HepG2 (cell line): ENCODE measurements around the gene ZNF793. TPM values are rescaled to one million over a fixed set of nuclear protein-coding genes. Genes with fewer than 3 reads are reported as not detected.

Experiments used
- EP300 ChIP-seq, 3 experiments: sonication (generic) in 1 of 3; formaldehyde crosslinking in 1 of 3; IDR thresholded peaks; 2 replicates each; pipeline versions ENCODE4 v1.5.1 to v1.6.1; 2011 to 2020; ENCODE audit warnings: low read depth in 2 of 3, low read length in 2 of 3, borderline replicate concordance in 1 of 3, improper control_type of control experiment in 1 of 3, mild to moderate bottlenecking in 1 of 3, missing genetic modification reagents in 1 of 3, moderate library complexity in 1 of 3
- HNRNPH1 ChIP-seq: fragments of 200-400 bp; formaldehyde crosslinking; optimal IDR thresholded peaks from 2 replicates; pipeline ENCODE3; 2017; ENCODE audit warnings: mild to moderate bottlenecking, low read depth, low read length
- SMAD1 ChIP-seq: sonication (generic); formaldehyde crosslinking; IDR thresholded peaks from 2 replicates; pipeline ENCODE4 v1.4.0; 2020; ENCODE audit warnings: missing genetic modification reagents, low read depth, mild to moderate bottlenecking, borderline replicate concordance
- ZFP1 ChIP-seq: IDR thresholded peaks from 2 replicates; pipeline ENCODE4 v1.6.1; 2016
- ZFP82 ChIP-seq: sonication (generic); formaldehyde crosslinking; IDR thresholded peaks from 2 replicates; pipeline ENCODE4 v1.5.1; 2020; ENCODE audit warnings: mild to moderate bottlenecking, missing genetic modification reagents, borderline replicate concordance
- ZKSCAN8 ChIP-seq: IDR thresholded peaks from 2 replicates; pipeline ENCODE4 v1.6.1; 2016; ENCODE audit warnings: borderline replicate concordance, missing genetic modification reagents, missing compliant biosample characterization
- ZMAT5 ChIP-seq: sonication (generic); formaldehyde crosslinking; IDR thresholded peaks from 2 replicates; pipeline ENCODE4 v1.5.0; 2020; ENCODE audit warnings: mild to moderate bottlenecking, low read depth, missing genetic modification reagents, borderline replicate concordance
- ZNF501 ChIP-seq: sonication (generic); formaldehyde crosslinking; IDR thresholded peaks from 2 replicates; pipeline ENCODE4 v1.5.1; 2020; ENCODE audit warnings: mild to moderate bottlenecking, moderate library complexity, missing genetic modification reagents
- polyA plus RNA-seq, 8 experiments: library from polyadenylated mRNA; depleted of rRNA in 3 of 8; stranded (reverse) in 7 of 8; unstranded in 1 of 8; fragments of >200 nt; fragmentation: Illumina TruSeq in 4 of 8; extraction: Trizol in 4 of 8; gene quantifications; 2 replicates each; pipeline versions ENCODE4 v1.2.1 to v1.2.3, GENCODE V29; 2011 to 2016; ENCODE audit warnings: low read depth in 4 of 8, missing spikeins in 1 of 8, mixed read lengths in 1 of 8; ENCODE audit not compliant: insufficient read depth in 1 of 8
- total RNA-seq, 5 experiments: library from RNA; depleted of rRNA; stranded (reverse); fragments of >200 nt; fragmentation: Illumina TruSeq; extraction: Trizol; gene quantifications; 2 replicates each; pipeline ENCODE4 v1.2.3, GENCODE V29; 2016; ENCODE audit warnings: low read depth in 1 of 5
- TF ChIP-seq, protein P1 (sequence below): sonication (generic); formaldehyde crosslinking; IDR thresholded peaks from 2 replicates; pipeline ENCODE4 v1.4.0; 2020; ENCODE audit warnings: missing genetic modification reagents
- TF ChIP-seq, protein P2 (sequence below): sonication (generic); formaldehyde crosslinking; IDR thresholded peaks from 2 replicates; pipeline ENCODE4 v1.9.0; 2021; ENCODE audit warnings: mild to moderate bottlenecking, missing genetic modification reagents
- TF ChIP-seq, protein P3 (sequence below): IDR thresholded peaks from 2 replicates; pipeline ENCODE4 v1.6.1; 2012; ENCODE audit warnings: low read depth, low read length, improper control_type of control experiment
- TF ChIP-seq, protein P4 (sequence below): sonication (generic); formaldehyde crosslinking; IDR thresholded peaks from 2 replicates; pipeline ENCODE4 v1.8.0; 2022; ENCODE audit warnings: mild to moderate bottlenecking, missing genetic modification reagents

ZNF793 gene
- total and polyA plus RNA-seq, 2 of the 13 experiments (the other 11 are each of a cell fraction or from before 2014, with no cell fraction given) = 0.13 to 0.35 TPM

- TF ChIP-seq, protein P1, sequence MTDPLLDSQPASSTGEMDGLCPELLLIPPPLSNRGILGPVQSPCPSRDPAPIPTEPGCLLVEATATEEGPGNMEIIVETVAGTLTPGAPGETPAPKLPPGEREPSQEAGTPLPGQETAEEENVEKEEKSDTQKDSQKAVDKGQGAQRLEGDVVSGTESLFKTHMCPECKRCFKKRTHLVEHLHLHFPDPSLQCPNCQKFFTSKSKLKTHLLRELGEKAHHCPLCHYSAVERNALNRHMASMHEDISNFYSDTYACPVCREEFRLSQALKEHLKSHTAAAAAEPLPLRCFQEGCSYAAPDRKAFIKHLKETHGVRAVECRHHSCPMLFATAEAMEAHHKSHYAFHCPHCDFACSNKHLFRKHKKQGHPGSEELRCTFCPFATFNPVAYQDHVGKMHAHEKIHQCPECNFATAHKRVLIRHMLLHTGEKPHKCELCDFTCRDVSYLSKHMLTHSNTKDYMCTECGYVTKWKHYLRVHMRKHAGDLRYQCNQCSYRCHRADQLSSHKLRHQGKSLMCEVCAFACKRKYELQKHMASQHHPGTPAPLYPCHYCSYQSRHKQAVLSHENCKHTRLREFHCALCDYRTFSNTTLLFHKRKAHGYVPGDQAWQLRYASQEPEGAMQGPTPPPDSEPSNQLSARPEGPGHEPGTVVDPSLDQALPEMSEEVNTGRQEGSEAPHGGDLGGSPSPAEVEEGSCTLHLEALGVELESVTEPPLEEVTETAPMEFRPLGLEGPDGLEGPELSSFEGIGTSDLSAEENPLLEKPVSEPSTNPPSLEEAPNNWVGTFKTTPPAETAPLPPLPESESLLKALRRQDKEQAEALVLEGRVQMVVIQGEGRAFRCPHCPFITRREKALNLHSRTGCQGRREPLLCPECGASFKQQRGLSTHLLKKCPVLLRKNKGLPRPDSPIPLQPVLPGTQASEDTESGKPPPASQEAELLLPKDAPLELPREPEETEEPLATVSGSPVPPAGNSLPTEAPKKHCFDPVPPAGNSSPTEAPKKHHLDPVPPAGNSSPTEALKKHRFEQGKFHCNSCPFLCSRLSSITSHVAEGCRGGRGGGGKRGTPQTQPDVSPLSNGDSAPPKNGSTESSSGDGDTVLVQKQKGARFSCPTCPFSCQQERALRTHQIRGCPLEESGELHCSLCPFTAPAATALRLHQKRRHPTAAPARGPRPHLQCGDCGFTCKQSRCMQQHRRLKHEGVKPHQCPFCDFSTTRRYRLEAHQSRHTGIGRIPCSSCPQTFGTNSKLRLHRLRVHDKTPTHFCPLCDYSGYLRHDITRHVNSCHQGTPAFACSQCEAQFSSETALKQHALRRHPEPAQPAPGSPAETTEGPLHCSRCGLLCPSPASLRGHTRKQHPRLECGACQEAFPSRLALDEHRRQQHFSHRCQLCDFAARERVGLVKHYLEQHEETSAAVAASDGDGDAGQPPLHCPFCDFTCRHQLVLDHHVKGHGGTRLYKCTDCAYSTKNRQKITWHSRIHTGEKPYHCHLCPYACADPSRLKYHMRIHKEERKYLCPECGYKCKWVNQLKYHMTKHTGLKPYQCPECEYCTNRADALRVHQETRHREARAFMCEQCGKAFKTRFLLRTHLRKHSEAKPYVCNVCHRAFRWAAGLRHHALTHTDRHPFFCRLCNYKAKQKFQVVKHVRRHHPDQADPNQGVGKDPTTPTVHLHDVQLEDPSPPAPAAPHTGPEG (CRISPR knock-in tag) = 0 out of 2 replicates have a peak, but pooled peaks have one; percentile 40
- TF ChIP-seq HNRNPH1 (no peak), ZFP1 (CRISPR knock-in tag) (no peak), ZNF501 (CRISPR knock-in tag) (0 out of 2 replicates have a peak, but pooled peaks have one; percentile 23), ZMAT5 (0 out of 2 replicates have a peak, but pooled peaks have one; percentile 7), ZKSCAN8 (CRISPR knock-in tag) (no peak), SMAD1 (0 out of 2 replicates have a peak, but pooled peaks have one; percentile 5), EP300 (IDR thresholded peaks at IDR 0.05; ENCODE audit: low read depth in 2 of 2, low read length in 2 of 2) (0 out of 4 replicates have a peak, but pooled peaks of 1 of the 2 experiments have one; percentile 21), EP300 (CRISPR knock-in tag; IDR thresholded peaks at IDR 0.05; ENCODE audit: borderline replicate concordance) (no peak), ZFP82 (CRISPR knock-in tag) (no peak)
- TF ChIP-seq, protein P2, sequence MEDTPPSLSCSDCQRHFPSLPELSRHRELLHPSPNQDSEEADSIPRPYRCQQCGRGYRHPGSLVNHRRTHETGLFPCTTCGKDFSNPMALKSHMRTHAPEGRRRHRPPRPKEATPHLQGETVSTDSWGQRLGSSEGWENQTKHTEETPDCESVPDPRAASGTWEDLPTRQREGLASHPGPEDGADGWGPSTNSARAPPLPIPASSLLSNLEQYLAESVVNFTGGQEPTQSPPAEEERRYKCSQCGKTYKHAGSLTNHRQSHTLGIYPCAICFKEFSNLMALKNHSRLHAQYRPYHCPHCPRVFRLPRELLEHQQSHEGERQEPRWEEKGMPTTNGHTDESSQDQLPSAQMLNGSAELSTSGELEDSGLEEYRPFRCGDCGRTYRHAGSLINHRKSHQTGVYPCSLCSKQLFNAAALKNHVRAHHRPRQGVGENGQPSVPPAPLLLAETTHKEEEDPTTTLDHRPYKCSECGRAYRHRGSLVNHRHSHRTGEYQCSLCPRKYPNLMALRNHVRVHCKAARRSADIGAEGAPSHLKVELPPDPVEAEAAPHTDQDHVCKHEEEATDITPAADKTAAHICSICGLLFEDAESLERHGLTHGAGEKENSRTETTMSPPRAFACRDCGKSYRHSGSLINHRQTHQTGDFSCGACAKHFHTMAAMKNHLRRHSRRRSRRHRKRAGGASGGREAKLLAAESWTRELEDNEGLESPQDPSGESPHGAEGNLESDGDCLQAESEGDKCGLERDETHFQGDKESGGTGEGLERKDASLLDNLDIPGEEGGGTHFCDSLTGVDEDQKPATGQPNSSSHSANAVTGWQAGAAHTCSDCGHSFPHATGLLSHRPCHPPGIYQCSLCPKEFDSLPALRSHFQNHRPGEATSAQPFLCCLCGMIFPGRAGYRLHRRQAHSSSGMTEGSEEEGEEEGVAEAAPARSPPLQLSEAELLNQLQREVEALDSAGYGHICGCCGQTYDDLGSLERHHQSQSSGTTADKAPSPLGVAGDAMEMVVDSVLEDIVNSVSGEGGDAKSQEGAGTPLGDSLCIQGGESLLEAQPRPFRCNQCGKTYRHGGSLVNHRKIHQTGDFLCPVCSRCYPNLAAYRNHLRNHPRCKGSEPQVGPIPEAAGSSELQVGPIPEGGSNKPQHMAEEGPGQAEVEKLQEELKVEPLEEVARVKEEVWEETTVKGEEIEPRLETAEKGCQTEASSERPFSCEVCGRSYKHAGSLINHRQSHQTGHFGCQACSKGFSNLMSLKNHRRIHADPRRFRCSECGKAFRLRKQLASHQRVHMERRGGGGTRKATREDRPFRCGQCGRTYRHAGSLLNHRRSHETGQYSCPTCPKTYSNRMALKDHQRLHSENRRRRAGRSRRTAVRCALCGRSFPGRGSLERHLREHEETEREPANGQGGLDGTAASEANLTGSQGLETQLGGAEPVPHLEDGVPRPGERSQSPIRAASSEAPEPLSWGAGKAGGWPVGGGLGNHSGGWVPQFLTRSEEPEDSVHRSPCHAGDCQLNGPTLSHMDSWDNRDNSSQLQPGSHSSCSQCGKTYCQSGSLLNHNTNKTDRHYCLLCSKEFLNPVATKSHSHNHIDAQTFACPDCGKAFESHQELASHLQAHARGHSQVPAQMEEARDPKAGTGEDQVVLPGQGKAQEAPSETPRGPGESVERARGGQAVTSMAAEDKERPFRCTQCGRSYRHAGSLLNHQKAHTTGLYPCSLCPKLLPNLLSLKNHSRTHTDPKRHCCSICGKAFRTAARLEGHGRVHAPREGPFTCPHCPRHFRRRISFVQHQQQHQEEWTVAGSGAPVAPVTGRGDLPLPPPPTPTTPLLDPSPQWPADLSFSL (CRISPR knock-in tag) = no peak
- TF ChIP-seq, protein P3, sequence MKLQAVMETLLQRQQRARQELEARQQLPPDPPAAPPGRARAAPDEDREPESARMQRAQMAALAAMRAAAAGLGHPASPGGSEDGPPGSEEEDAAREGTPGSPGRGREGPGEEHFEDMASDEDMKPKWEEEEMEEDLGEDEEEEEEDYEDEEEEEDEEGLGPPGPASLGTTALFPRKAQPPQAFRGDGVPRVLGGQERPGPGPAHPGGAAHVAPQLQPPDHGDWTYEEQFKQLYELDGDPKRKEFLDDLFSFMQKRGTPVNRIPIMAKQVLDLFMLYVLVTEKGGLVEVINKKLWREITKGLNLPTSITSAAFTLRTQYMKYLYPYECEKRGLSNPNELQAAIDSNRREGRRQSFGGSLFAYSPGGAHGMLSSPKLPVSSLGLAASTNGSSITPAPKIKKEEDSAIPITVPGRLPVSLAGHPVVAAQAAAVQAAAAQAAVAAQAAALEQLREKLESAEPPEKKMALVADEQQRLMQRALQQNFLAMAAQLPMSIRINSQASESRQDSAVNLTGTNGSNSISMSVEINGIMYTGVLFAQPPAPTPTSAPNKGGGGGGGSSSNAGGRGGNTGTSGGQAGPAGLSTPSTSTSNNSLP = no peak
- TF ChIP-seq, protein P4, sequence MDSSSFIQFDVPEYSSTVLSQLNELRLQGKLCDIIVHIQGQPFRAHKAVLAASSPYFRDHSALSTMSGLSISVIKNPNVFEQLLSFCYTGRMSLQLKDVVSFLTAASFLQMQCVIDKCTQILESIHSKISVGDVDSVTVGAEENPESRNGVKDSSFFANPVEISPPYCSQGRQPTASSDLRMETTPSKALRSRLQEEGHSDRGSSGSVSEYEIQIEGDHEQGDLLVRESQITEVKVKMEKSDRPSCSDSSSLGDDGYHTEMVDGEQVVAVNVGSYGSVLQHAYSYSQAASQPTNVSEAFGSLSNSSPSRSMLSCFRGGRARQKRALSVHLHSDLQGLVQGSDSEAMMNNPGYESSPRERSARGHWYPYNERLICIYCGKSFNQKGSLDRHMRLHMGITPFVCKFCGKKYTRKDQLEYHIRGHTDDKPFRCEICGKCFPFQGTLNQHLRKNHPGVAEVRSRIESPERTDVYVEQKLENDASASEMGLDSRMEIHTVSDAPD (CRISPR knock-in tag) = no peak
Measured at GRCh38 chr19:37467608-37468090, 39.1 kb upstream of the ZNF793 start (continued).
